Measurements from ENCODE around the gene WFIKKN1.

The WFIKKN1 gene

DNA sequence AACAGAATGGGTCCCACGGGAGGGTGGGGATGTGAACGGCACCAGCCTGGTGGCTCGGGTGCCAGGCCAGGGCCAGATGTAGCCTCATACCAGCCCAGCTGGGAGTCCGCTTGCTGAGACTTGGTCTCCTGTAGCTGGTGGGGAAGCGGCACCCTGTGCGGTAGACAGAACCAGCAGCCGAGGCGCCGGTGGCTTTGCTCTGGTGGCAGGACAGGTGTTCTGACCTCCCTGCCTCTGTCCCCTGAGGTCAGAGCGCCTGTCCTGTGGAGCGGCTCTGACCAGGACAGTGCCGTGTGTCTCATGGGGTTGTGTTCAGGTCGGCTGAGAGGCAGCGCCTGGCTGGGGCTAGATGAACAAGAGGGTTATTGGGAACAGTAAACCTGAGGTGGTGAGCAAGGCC, 20.8 kb upstream of the WFIKKN1 start:
- no peaks in the 10 kb centered on the region for H3K27me3 ChIP-seq (ENCODE audit: control insufficient read depth, insufficient read depth, low read length, poor library complexity, severe bottlenecking)
- 94% methylated on average over 14 of the region's 14 CpGs for WGBS, 2 experiments

GRCh38 chr16:610513-611381, 20.0 kb upstream of the WFIKKN1 start:
- Histone ChIP-seq H3K36me3 (ENCODE audit: control insufficient read depth, insufficient read depth, low read length) (no peaks in the 10 kb centered on the region), H3K9me3 (ENCODE audit: control insufficient read depth, low read length) (no peaks in the 10 kb centered on the region), H3K27ac (ENCODE audit: insufficient read depth, low read depth, low read length, poor library complexity, severe bottlenecking) (no peak overlapping the region), H3K27me3 (ENCODE audit: control insufficient read depth, insufficient read depth, low read length, poor library complexity, severe bottlenecking) (no peaks in the 10 kb centered on the region), H3K4me3 (ENCODE audit: insufficient read depth, low read depth, low read length) (no peak overlapping the region), H3K4me1 (ENCODE audit: control insufficient read depth, insufficient read depth, low read length) (no peaks in the 10 kb centered on the region)
- WGBS, 2 experiments = 82 to 84% methylated on average over 28 of the region's 28 CpGs

More for the DNA sequence above, 20.8 kb upstream of the WFIKKN1 start:
- H3K36me3 ChIP-seq (ENCODE audit: control insufficient read depth, insufficient read depth, low read length) = no peaks in the 10 kb centered on the region
- H3K27ac ChIP-seq (ENCODE audit: insufficient read depth, low read depth, low read length, poor library complexity, severe bottlenecking) = no peak overlapping the region
- no peaks in the 10 kb centered on the region for H3K4me1 ChIP-seq (ENCODE audit: control insufficient read depth, insufficient read depth, low read length)
- no peak overlapping the region for H3K4me3 ChIP-seq (ENCODE audit: insufficient read depth, low read depth, low read length)
- no peaks in the 10 kb centered on the region for H3K9me3 ChIP-seq (ENCODE audit: control insufficient read depth, low read length)

GRCh38 chr16:615122-615521, 15.7 kb upstream of the WFIKKN1 start:
- Histone ChIP-seq H3K9me3 (ENCODE audit: control insufficient read depth, low read length) (no peaks in the 10 kb centered on the region), H3K27ac (ENCODE audit: insufficient read depth, low read depth, low read length, poor library complexity, severe bottlenecking) (no peak overlapping the region), H3K4me3 (ENCODE audit: insufficient read depth, low read depth, low read length) (no peak overlapping the region), H3K36me3 (ENCODE audit: control insufficient read depth, insufficient read depth, low read length) (no peaks in the 10 kb centered on the region), H3K4me1 (ENCODE audit: control insufficient read depth, insufficient read depth, low read length) (no peaks in the 10 kb centered on the region), H3K27me3 (ENCODE audit: control insufficient read depth, insufficient read depth, low read length, poor library complexity, severe bottlenecking) (no peaks in the 10 kb centered on the region)
- WGBS, 2 experiments = 95 to 97% methylated on average over 13 of the region's 13 CpGs

DNA sequence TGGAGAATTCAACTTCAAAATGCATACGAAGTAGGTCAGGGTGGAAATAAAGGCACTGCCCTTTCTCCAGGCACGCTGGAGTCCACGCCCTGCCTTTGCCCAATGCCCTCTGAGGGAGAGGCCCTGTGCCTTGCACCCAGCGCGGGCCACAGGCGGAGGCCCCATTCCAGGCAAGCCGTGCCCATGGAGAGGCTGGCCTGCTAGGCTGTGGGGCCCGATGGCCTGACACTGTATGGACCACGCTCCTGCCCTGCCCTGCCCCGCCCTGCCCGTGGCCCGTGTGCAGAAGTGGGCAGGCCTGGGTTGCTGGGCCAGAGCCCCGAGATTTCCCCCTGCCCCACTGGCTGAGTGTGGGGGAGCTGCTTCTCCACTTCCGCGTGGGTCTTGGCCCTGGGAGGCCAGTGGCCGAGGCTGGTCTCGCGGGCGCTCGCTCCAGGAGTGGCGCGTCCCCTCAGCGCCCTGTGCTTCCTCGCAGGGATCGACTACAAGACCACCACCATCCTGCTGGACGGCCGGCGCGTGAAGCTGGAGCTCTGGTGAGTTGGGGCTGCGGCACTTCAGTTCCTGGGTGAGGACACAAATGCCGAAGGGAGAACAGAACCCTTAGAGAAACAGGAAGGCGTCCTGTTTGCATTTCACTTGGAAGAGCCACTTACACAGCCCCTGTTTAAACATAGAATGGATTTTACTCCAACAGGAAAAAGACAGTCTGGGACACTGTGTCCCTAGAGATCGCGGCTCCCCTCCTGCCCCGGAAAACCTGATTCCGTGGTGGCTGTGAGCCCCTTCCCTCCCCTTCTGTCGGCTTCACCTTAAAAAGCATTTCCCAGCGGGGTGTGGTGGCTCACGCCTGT, 13.8 kb upstream of the WFIKKN1 start:
- no peaks in the 10 kb centered on the region for H3K36me3 ChIP-seq (ENCODE audit: control insufficient read depth, insufficient read depth, low read length)
- H3K9me3 ChIP-seq (ENCODE audit: control insufficient read depth, low read length) = no peaks in the 10 kb centered on the region
- H3K4me1 ChIP-seq (ENCODE audit: control insufficient read depth, insufficient read depth, low read length) = no peaks in the 10 kb centered on the region
- WGBS, 2 experiments = 95% methylated on average over 39 of the region's 39 CpGs
- H3K27ac ChIP-seq (ENCODE audit: insufficient read depth, low read depth, low read length, poor library complexity, severe bottlenecking) = no peak overlapping the region
- no peak overlapping the region for H3K4me3 ChIP-seq (ENCODE audit: insufficient read depth, low read depth, low read length)
- H3K27me3 ChIP-seq (ENCODE audit: control insufficient read depth, insufficient read depth, low read length, poor library complexity, severe bottlenecking) = no peaks in the 10 kb centered on the region

- H3K27ac ChIP-seq (ENCODE audit: insufficient read depth, low read depth, low read length, poor library complexity, severe bottlenecking) = no peak overlapping the region
- H3K27me3 ChIP-seq (ENCODE audit: control insufficient read depth, insufficient read depth, low read length, poor library complexity, severe bottlenecking) = no peaks in the 10 kb centered on the region
- no peaks in the 10 kb centered on the region for H3K9me3 ChIP-seq (ENCODE audit: control insufficient read depth, low read length)
- no peak overlapping the region for H3K4me3 ChIP-seq (ENCODE audit: insufficient read depth, low read depth, low read length)
- no peaks in the 10 kb centered on the region for H3K36me3 ChIP-seq (ENCODE audit: control insufficient read depth, insufficient read depth, low read length)
- 92 to 95% methylated on average over 16 of the region's 16 CpGs for WGBS, 2 experiments
- H3K4me1 ChIP-seq (ENCODE audit: control insufficient read depth, insufficient read depth, low read length) = no peaks in the 10 kb centered on the region
Measured at GRCh38 chr16:617855-618254, 12.9 kb upstream of the WFIKKN1 start.

- no peak overlapping the region for H3K4me3 ChIP-seq (ENCODE audit: insufficient read depth, low read depth, low read length)
- no peaks in the 10 kb centered on the region for H3K36me3 ChIP-seq (ENCODE audit: control insufficient read depth, insufficient read depth, low read length)
- no peaks in the 10 kb centered on the region for H3K27me3 ChIP-seq (ENCODE audit: control insufficient read depth, insufficient read depth, low read length, poor library complexity, severe bottlenecking)
- H3K4me1 ChIP-seq (ENCODE audit: control insufficient read depth, insufficient read depth, low read length) = no peaks in the 10 kb centered on the region
- H3K27ac ChIP-seq (ENCODE audit: insufficient read depth, low read depth, low read length, poor library complexity, severe bottlenecking) = no peak overlapping the region
- no peaks in the 10 kb centered on the region for H3K9me3 ChIP-seq (ENCODE audit: control insufficient read depth, low read length)
- 94% methylated on average over 20 of the region's 20 CpGs for WGBS, 2 experiments
Measured at GRCh38 chr16:619476-620100, 11.2 kb upstream of the WFIKKN1 start.

DNA sequence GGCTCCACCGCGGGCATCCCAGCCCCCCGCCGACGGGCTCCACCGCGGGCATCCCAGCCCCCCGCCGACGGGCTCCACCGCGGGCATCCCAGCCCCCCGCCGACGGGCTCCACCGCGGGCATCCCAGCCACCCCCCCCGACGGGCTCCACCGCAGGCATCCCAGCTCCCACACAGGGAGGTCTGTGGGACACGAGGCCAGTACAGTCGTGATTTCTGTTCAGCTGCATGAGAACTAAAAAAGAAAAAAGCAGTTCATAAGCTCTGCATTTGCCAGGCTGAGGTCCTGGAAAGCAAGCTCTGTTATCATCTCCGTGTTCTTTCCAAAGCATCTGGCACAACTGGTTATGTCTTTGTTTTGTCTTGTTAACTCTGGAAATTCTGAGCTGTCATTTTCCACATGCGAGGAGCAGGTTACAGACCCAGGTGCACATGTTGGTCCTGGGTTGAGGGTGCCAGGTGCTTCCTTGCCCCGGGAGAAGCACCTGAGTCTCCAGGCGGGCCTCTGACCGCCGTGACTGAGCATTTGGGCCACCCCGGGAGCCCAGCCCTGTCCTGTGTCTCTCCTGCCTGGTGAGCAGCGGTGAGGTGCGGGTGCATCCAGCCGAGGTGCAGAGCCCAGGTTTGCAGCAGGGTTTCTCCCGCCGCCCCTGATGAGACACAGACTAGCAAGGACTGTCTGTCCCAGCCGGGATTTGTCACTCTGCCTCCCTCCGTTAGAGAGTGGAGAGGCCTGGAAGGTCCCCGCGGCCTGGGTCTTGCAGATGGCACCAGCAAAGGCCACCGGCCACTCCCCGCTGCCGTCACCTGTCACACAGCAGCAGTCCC, 9.9 kb upstream of the WFIKKN1 start:
- WGBS, 2 experiments = 94% methylated on average over 41 of the region's 41 CpGs
- Histone ChIP-seq H3K9me3 (ENCODE audit: control insufficient read depth, low read length) (no peaks in the 10 kb centered on the region), H3K27me3 (ENCODE audit: control insufficient read depth, insufficient read depth, low read length, poor library complexity, severe bottlenecking) (no peaks in the 10 kb centered on the region), H3K36me3 (ENCODE audit: control insufficient read depth, insufficient read depth, low read length) (peaks cover under 1% of the 10 kb centered on the region), H3K4me3 (ENCODE audit: insufficient read depth, low read depth, low read length) (no peak overlapping the region), H3K27ac (ENCODE audit: insufficient read depth, low read depth, low read length, poor library complexity, severe bottlenecking) (no peak overlapping the region), H3K4me1 (ENCODE audit: control insufficient read depth, insufficient read depth, low read length) (no peaks in the 10 kb centered on the region)

DNA sequence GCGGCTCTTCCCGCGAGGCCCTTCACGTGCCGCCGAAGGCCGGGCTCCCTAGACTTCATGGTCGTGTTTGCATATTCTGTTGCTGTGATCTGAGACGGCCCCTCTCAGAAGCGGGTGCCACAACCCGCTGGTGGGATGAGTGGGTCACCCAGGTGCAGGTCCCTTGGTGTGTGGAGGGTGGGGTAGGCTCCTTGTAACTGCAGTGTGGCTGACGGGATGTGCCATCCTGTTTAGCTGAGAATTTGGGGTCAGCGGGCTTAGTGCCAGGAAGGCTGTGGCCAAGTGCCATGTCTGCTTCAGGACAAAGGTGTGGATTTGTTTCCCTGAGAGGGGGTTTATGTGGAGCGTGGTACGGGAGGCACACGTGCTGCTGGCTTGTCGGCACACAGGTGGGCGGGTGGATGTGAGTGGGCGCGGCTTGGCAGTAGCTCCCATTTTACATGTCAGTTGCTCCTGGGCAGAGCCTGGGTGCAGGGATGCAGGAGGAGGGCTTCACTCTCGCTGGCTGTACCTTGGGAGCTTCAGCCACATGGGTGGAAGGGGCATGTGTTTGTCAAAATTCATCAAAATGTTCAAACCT, 9.2 kb upstream of the WFIKKN1 start:
- Histone ChIP-seq H3K4me3 (ENCODE audit: insufficient read depth, low read depth, low read length) (no peak overlapping the region), H3K27ac (ENCODE audit: insufficient read depth, low read depth, low read length, poor library complexity, severe bottlenecking) (no peak overlapping the region)
- 92 to 93% methylated on average over 21 of the region's 21 CpGs for WGBS, 2 experiments

DNA sequence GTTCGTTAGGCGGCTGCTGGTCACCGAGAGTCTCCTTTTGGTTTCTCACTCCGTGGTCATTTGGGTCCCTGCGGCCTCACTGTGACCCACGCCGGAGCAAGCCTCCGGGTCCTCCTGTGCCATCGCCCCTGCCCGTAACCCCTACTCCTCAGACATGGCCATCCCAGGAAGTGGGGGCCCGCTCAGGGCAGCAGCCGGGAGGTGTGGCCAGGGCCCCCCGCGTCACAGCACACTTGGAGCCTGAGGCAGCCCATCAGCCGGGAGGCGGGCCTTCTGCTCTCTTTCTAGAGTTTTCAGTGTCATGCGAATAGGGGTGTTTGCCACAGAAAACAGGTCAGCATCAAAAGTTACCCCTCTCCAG, 7.9 kb upstream of the WFIKKN1 start:
- Histone ChIP-seq H3K27ac (ENCODE audit: insufficient read depth, low read depth, low read length, poor library complexity, severe bottlenecking) (no peak overlapping the region), H3K9me3 (ENCODE audit: control insufficient read depth, low read length) (no peaks in the 10 kb centered on the region), H3K27me3 (ENCODE audit: control insufficient read depth, insufficient read depth, low read length, poor library complexity, severe bottlenecking) (no peaks in the 10 kb centered on the region), H3K36me3 (ENCODE audit: control insufficient read depth, insufficient read depth, low read length) (peaks cover 9% of the 10 kb centered on the region), H3K4me3 (ENCODE audit: insufficient read depth, low read depth, low read length) (no peak overlapping the region), H3K4me1 (ENCODE audit: control insufficient read depth, insufficient read depth, low read length) (peaks cover 2% of the 10 kb centered on the region)
- WGBS, 2 experiments = 86 to 89% methylated on average over 17 of the region's 17 CpGs

More for the DNA sequence above, 9.2 kb upstream of the WFIKKN1 start:
- Histone ChIP-seq H3K9me3 (ENCODE audit: control insufficient read depth, low read length) (no peaks in the 10 kb centered on the region), H3K27me3 (ENCODE audit: control insufficient read depth, insufficient read depth, low read length, poor library complexity, severe bottlenecking) (no peaks in the 10 kb centered on the region), H3K36me3 (ENCODE audit: control insufficient read depth, insufficient read depth, low read length) (peaks cover 4% of the 10 kb centered on the region), H3K4me1 (ENCODE audit: control insufficient read depth, insufficient read depth, low read length) (no peaks in the 10 kb centered on the region)
